Activated naive CD8-positive, alpha-beta T cell treated with anti-CD3 and anti-CD28 coated beads, Interleukin-2, amount 50 U/mL, for 24 hours (primary cell): ENCODE results near the gene PLA2G6.
"Not testable (repeated sequence)": the region's sequence is repeated elsewhere in the genome, so short reads cannot be mapped to it uniquely, and the experiment has no call there.

Experiments used
- ATAC-seq: fragments of 150-1000 bp; cut with Tn5 transposase; one replicate; pipeline ENCODE4 v1.10.0; 2021
- DNase-seq: peaks from one replicate; pipeline ENCODE4 v3.0.0; 2021
- H3K27ac Mint-ChIP-seq: one replicate; pipeline ENCODE4 v1.8.0; 2021; ENCODE audit warnings: mild to moderate bottlenecking, mixed read lengths
- H3K27me3 Mint-ChIP-seq: one replicate; pipeline ENCODE4 v1.8.0; 2021; ENCODE audit warnings: mixed read lengths
- H3K36me3 Mint-ChIP-seq: one replicate; pipeline ENCODE4 v1.8.0; 2021; ENCODE audit warnings: low read depth, mixed read lengths
- H3K4me1 Mint-ChIP-seq: one replicate; pipeline ENCODE4 v1.8.0; 2021; ENCODE audit warnings: mixed read lengths
- H3K4me3 Mint-ChIP-seq: one replicate; pipeline ENCODE4 v1.8.0; 2021; ENCODE audit warnings: mild to moderate bottlenecking, moderate library complexity, mixed read lengths
- H3K9me3 Mint-ChIP-seq: one replicate; pipeline ENCODE4 v1.8.0; 2021; ENCODE audit warnings: mixed read lengths

Gene PLA2G6

GRCh38 chr22:38080474-38080849 lies 101.2 kb downstream of the PLA2G6 start:
- Mint-ChIP-seq H3K27ac (no peak overlapping the region), H3K27me3 (peaks cover 31% of the 10 kb centered on the region)
- no peak for DNase-seq

GRCh38 chr22:38079804-38080203 lies 101.8 kb downstream of the PLA2G6 start:
- H3K4me1 Mint-ChIP-seq, result no peaks in the 10 kb centered on the region

More at GRCh38 chr22:38080474-38080849, 101.2 kb downstream of the PLA2G6 start:
- H3K36me3 Mint-ChIP-seq, result no peaks in the 10 kb centered on the region
- ATAC-seq, result no peak
- H3K4me1 Mint-ChIP-seq, result no peaks in the 10 kb centered on the region
- H3K4me3 Mint-ChIP-seq, result no peak overlapping the region
- no peaks in the 10 kb centered on the region for H3K9me3 Mint-ChIP-seq

GRCh38 chr22:38079208-38079607 lies 102.4 kb downstream of the PLA2G6 start:
- not testable (repeated sequence) for H3K4me3 Mint-ChIP-seq, H3K9me3 Mint-ChIP-seq, H3K4me1 Mint-ChIP-seq, H3K27ac Mint-ChIP-seq, ATAC-seq, H3K36me3 Mint-ChIP-seq, DNase-seq
- peaks cover 31% of the 10 kb centered on the region for H3K27me3 Mint-ChIP-seq

More at GRCh38 chr22:38079804-38080203, 101.8 kb downstream of the PLA2G6 start:
- H3K9me3 Mint-ChIP-seq, result no peaks in the 10 kb centered on the region
- no peak overlapping the region for H3K27ac Mint-ChIP-seq
- no peak overlapping the region for H3K4me3 Mint-ChIP-seq
- peaks cover 31% of the 10 kb centered on the region for H3K27me3 Mint-ChIP-seq
- DNase-seq, result no peak
- no peak for ATAC-seq
- no peaks in the 10 kb centered on the region for H3K36me3 Mint-ChIP-seq

- H3K27me3 Mint-ChIP-seq, result peaks cover 30% of the 10 kb centered on the region
- ATAC-seq, result no peak
- no peak for DNase-seq
- no peak overlapping the region for H3K4me3 Mint-ChIP-seq
- no peaks in the 10 kb centered on the region for H3K9me3 Mint-ChIP-seq
- H3K27ac Mint-ChIP-seq, result no peak overlapping the region
- no peaks in the 10 kb centered on the region for H3K36me3 Mint-ChIP-seq
- H3K4me1 Mint-ChIP-seq, result no peaks in the 10 kb centered on the region
These were observed 103.4 kb downstream of the PLA2G6 start for GRCh38 chr22:38078046-38078840.

- DNase-seq (no peak), ATAC-seq (no peak)
- H3K9me3 Mint-ChIP-seq, result no peaks in the 10 kb centered on the region
- H3K27ac Mint-ChIP-seq, result no peak overlapping the region
- no peaks in the 10 kb centered on the region for H3K4me1 Mint-ChIP-seq
- peaks cover 25% of the 10 kb centered on the region for H3K27me3 Mint-ChIP-seq
- H3K36me3 Mint-ChIP-seq, result no peaks in the 10 kb centered on the region
- no peak overlapping the region for H3K4me3 Mint-ChIP-seq
These were observed 104.0 kb downstream of the PLA2G6 start for GRCh38 chr22:38077595-38077994.

GRCh38 chr22:38077096-38077495 lies 104.5 kb downstream of the PLA2G6 start:
- H3K4me3 Mint-ChIP-seq, result no peak overlapping the region
- H3K9me3 Mint-ChIP-seq, result no peaks in the 10 kb centered on the region
- H3K4me1 Mint-ChIP-seq, result no peaks in the 10 kb centered on the region
- H3K27me3 Mint-ChIP-seq, result peaks cover 22% of the 10 kb centered on the region
- no peak for ATAC-seq
- DNase-seq, result no peak
- H3K36me3 Mint-ChIP-seq, result no peaks in the 10 kb centered on the region
- H3K27ac Mint-ChIP-seq, result no peak overlapping the region

- H3K36me3 Mint-ChIP-seq, result no peaks in the 10 kb centered on the region
- H3K27ac Mint-ChIP-seq, result no peak overlapping the region
- ATAC-seq (no peak), DNase-seq (no peak)
- no peaks in the 10 kb centered on the region for H3K9me3 Mint-ChIP-seq
- H3K4me1 Mint-ChIP-seq, result no peaks in the 10 kb centered on the region
- no peak overlapping the region for H3K4me3 Mint-ChIP-seq
- peaks cover 16% of the 10 kb centered on the region for H3K27me3 Mint-ChIP-seq
These were observed 105.7 kb downstream of the PLA2G6 start for GRCh38 chr22:38075961-38076360.

- Mint-ChIP-seq H3K9me3 (no peaks in the 10 kb centered on the region), H3K4me1 (no peaks in the 10 kb centered on the region)
- no peak for ATAC-seq
These were observed 106.4 kb downstream of the PLA2G6 start for GRCh38 chr22:38075105-38075825.

GRCh38 chr22:38074181-38075104 lies 107.2 kb downstream of the PLA2G6 start:
- no peak for DNase-seq
- H3K27ac Mint-ChIP-seq, result no peak overlapping the region

More at GRCh38 chr22:38075105-38075825, 106.4 kb downstream of the PLA2G6 start:
- Mint-ChIP-seq H3K4me3 (no peak overlapping the region), H3K36me3 (no peaks in the 10 kb centered on the region), H3K27me3 (peaks cover 9% of the 10 kb centered on the region), H3K27ac (no peak overlapping the region)
- no peak for DNase-seq

GRCh38 chr22:38073150-38074130 lies 108.2 kb downstream of the PLA2G6 start:
- no peak for ATAC-seq
- no peak overlapping the region for H3K4me3 Mint-ChIP-seq
- H3K27me3 Mint-ChIP-seq, result no peaks in the 10 kb centered on the region
- H3K27ac Mint-ChIP-seq, result no peak overlapping the region
- DNase-seq, result no peak
- H3K36me3 Mint-ChIP-seq, result no peaks in the 10 kb centered on the region
- H3K4me1 Mint-ChIP-seq, result no peaks in the 10 kb centered on the region
- H3K9me3 Mint-ChIP-seq, result no peaks in the 10 kb centered on the region

More at GRCh38 chr22:38074181-38075104, 107.2 kb downstream of the PLA2G6 start:
- Mint-ChIP-seq H3K36me3 (no peaks in the 10 kb centered on the region), H3K4me3 (no peak overlapping the region), H3K4me1 (no peaks in the 10 kb centered on the region), H3K27me3 (peaks cover 1% of the 10 kb centered on the region), H3K9me3 (no peaks in the 10 kb centered on the region)
- ATAC-seq, result no peak

- DNase-seq (no peak), ATAC-seq (no peak)
- no peaks in the 10 kb centered on the region for H3K27me3 Mint-ChIP-seq
- H3K4me3 Mint-ChIP-seq, result no peak overlapping the region
- no peaks in the 10 kb centered on the region for H3K36me3 Mint-ChIP-seq
- no peaks in the 10 kb centered on the region for H3K9me3 Mint-ChIP-seq
- no peak overlapping the region for H3K27ac Mint-ChIP-seq
- no peaks in the 10 kb centered on the region for H3K4me1 Mint-ChIP-seq
These were observed 109.1 kb downstream of the PLA2G6 start for GRCh38 chr22:38072322-38073149.

GRCh38 chr22:38071421-38072321 lies 110.0 kb downstream of the PLA2G6 start:
- Mint-ChIP-seq H3K9me3 (no peaks in the 10 kb centered on the region), H3K4me3 (no peak overlapping the region), H3K27ac (no peak overlapping the region), H3K4me1 (no peaks in the 10 kb centered on the region), H3K27me3 (no peaks in the 10 kb centered on the region), H3K36me3 (no peaks in the 10 kb centered on the region)
- DNase-seq (no peak), ATAC-seq (no peak)
